KOPT-K1 (cell line): ENCODE measurements around the gene ATR.
"Not testable (repeated sequence)": the region's sequence is repeated elsewhere in the genome, so short reads cannot be mapped to it uniquely, and the experiment has no call there.

Source experiments
- H3K27ac ChIP-seq: fragments of 200-600 bp; sonication (generic); 2 replicates; pipeline ENCODE4 v1.5.1; 2016; ENCODE audit warnings: antibody characterized with exemption, mild to moderate bottlenecking, low read depth, low read length; ENCODE audit not compliant: poor library complexity, severe bottlenecking
- H3K36me3 ChIP-seq: fragments of 200-600 bp; sonication (generic); 2 replicates; pipeline ENCODE4 v1.5.1; 2017; ENCODE audit warnings: antibody characterized with exemption, mild to moderate bottlenecking, low read length, moderate library complexity; ENCODE audit not compliant: insufficient read depth
- H3K9me3 ChIP-seq: fragments of 200-600 bp; sonication (generic); 2 replicates; pipeline ENCODE4 v1.5.1; 2017; ENCODE audit warnings: antibody characterized with exemption, low read length, mild to moderate bottlenecking; ENCODE audit not compliant: insufficient read depth, poor library complexity, severe bottlenecking

Gene ATR

GRCh38 chr3:142433110-142433509, 145.4 kb downstream of the ATR start:
- Histone ChIP-seq H3K27ac (no peak overlapping the region), H3K9me3 (no peaks in the 10 kb centered on the region), H3K36me3 (peaks cover 54% of the 10 kb centered on the region)

- H3K9me3 ChIP-seq: no peaks in the 10 kb centered on the region
- H3K27ac ChIP-seq: no peak overlapping the region
- H3K36me3 ChIP-seq: peaks cover 67% of the 10 kb centered on the region
Measured at GRCh38 chr3:142429582-142429981, 149.0 kb downstream of the ATR start.

GRCh38 chr3:142424754-142425153, 153.8 kb downstream of the ATR start:
- Histone ChIP-seq H3K36me3 (peaks cover 83% of the 10 kb centered on the region), H3K27ac (no peak overlapping the region)

GRCh38 chr3:142418926-142419592, 159.5 kb downstream of the ATR start:
- H3K36me3 ChIP-seq: peaks cover 92% of the 10 kb centered on the region
- H3K9me3 ChIP-seq: no peaks in the 10 kb centered on the region
- no peak overlapping the region for H3K27ac ChIP-seq

More at GRCh38 chr3:142424754-142425153, 153.8 kb downstream of the ATR start:
- H3K9me3 ChIP-seq: no peaks in the 10 kb centered on the region

- Histone ChIP-seq H3K27ac (no peak overlapping the region), H3K36me3 (peaks cover 91% of the 10 kb centered on the region), H3K9me3 (no peaks in the 10 kb centered on the region)
Measured at GRCh38 chr3:142417302-142417701, 161.2 kb downstream of the ATR start.

GRCh38 chr3:142400537-142400936, 178.0 kb downstream of the ATR start:
- H3K36me3 ChIP-seq: peaks cover 96% of the 10 kb centered on the region
- not testable (repeated sequence) for H3K27ac ChIP-seq, H3K9me3 ChIP-seq
